ENCODE data around the gene JPT2.

Gene JPT2

DNA sequence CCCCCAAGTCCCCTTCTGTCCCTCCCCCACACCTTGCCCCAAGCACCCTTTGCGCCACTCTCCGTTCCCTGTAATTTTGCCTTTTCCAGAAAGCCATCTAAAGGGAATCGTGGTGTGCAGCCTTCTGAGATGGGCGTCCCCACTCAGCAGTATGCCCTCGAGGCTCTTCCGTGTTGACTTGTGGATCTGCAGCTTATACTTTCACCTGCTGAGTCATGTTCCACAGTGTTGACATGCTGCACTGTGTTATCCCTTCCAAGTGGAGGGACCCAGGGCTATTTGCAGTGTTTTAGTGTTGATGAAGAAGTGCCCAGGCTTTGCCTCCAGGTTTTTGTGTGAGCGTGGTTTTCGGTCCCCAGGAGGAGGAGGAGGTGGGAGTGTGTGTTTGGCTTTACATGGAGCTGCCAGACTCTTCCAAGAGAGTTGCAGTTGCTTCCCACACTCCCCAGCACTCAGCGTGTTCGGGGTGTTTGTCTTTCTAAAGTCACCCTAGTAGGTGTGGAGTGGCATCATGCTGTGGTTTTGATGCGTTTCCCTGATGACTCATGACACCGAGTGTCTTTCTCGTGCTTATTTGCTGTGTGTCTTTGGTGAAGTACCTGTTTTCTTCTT lies 32.1 kb upstream of the JPT2 start (continued):
- TF ChIP-seq ZNF600 (tag by site-specific recombination; IDR thresholded peaks at IDR 0.05) (peak; percentile 92), ZNF560 (tag by site-specific recombination; IDR thresholded peaks at IDR 0.05; ENCODE audit: borderline replicate concordance) (no peak), TRIM28 (IDR thresholded peaks at IDR 0.05; ENCODE audit: borderline replicate concordance, low read length) (no peak)

DNA sequence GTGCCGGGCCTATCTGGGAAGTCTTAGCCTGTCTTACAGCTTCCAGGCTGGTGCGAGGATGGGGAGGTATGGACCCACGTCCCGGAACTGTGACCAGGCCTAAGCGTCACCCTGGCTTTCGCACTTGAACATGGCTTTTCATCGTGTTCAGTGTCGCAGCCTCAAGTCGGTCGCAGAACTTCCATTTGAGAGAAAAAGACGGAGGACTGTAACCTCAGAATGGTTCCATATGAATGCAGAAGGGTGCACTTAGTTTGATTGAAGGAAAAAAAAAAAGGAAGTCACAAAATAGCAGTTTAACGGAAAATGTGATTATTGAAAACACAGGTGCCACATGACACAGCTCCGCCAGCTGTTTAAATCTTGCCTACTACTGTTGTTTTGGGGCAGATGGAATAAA lies 30.2 kb upstream of the JPT2 start:
- TF ChIP-seq MZF1 (tag by site-specific recombination; IDR thresholded peaks at IDR 0.05; ENCODE audit: borderline replicate concordance) (no peak), MYNN (tag by site-specific recombination; IDR thresholded peaks at IDR 0.05; ENCODE audit: borderline replicate concordance) (no peak), ZNF292 (tag by site-specific recombination; IDR thresholded peaks at IDR 0.05; ENCODE audit: borderline replicate concordance, low read depth) (no peak), ZNF514 (tag by site-specific recombination; IDR thresholded peaks at IDR 0.05) (no peak), ZNF404 (tag by site-specific recombination; IDR thresholded peaks at IDR 0.05) (no peak), ZNF549 (tag by site-specific recombination; IDR thresholded peaks at IDR 0.05) (no peak), ZNF621 (tag by site-specific recombination; IDR thresholded peaks at IDR 0.05) (no peak), ZBTB6 (tag by site-specific recombination; IDR thresholded peaks at IDR 0.05) (no peak)
- TF ChIP-seq, protein P1, sequence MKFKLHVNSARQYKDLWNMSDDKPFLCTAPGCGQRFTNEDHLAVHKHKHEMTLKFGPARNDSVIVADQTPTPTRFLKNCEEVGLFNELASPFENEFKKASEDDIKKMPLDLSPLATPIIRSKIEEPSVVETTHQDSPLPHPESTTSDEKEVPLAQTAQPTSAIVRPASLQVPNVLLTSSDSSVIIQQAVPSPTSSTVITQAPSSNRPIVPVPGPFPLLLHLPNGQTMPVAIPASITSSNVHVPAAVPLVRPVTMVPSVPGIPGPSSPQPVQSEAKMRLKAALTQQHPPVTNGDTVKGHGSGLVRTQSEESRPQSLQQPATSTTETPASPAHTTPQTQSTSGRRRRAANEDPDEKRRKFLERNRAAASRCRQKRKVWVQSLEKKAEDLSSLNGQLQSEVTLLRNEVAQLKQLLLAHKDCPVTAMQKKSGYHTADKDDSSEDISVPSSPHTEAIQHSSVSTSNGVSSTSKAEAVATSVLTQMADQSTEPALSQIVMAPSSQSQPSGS (tag by site-specific recombination; IDR thresholded peaks at IDR 0.05; ENCODE audit: low read depth): no peak
- ChIA-PET CTCF (no interaction called here), POLR2A (interaction anchor here (0.6 kb wide), 2 partner anchors 17 to 57 kb away, joined by 4 to 7 read pairs; no protein-coding TSS in a partner anchor)
- Histone ChIP-seq H3K9me3 (ENCODE audit: control insufficient read depth, insufficient read depth, low read depth, low read length) (no peaks in the 10 kb centered on the region), H3K4me3 (ENCODE audit: low read depth, low read length) (no peak overlapping the region), H3K36me3 (ENCODE audit: control insufficient read depth in 2 of 2, insufficient read depth in 1 of 2, low read length in 2 of 2) (peaks cover 7 to 74% of the 10 kb centered on the region in 2 experiments; a peak in 2 of 3 replicates), H3K4me1 (ENCODE audit: control insufficient read depth, insufficient read depth, low read length) (peaks cover 2% of the 10 kb centered on the region; the same call in 1 of the 2 replicates), H3K27ac (ENCODE audit: extremely low read depth, low read depth, low read length) (no peak overlapping the region)

GRCh38 chr16:1650131-1650530 lies 27.9 kb upstream of the JPT2 start:
- peaks cover 2% of the 10 kb centered on the region; the same call in 1 of the 2 replicates for H3K4me1 ChIP-seq (ENCODE audit: control insufficient read depth, insufficient read depth, low read length)
- H3K36me3 ChIP-seq (ENCODE audit: control insufficient read depth in 2 of 2, insufficient read depth in 1 of 2, low read length in 2 of 2): peaks cover 7 to 69% of the 10 kb centered on the region in 2 experiments; a peak in 2 of 3 replicates
- H3K27ac ChIP-seq (ENCODE audit: extremely low read depth, low read depth, low read length): no peak overlapping the region
- CTCF ChIA-PET: interaction anchor here (0.6 to 0.7 kb wide), 2 partner anchors 30 to 122 kb away, joined by 3 read pairs; no protein-coding TSS in a partner anchor
- POLR2A ChIA-PET: interaction anchor here (0.7 kb wide), 2 partner anchors 21 to 24 kb away, joined by 6 to 10 read pairs; no protein-coding TSS in a partner anchor
- H3K9me3 ChIP-seq (ENCODE audit: control insufficient read depth, insufficient read depth, low read depth, low read length): no peaks in the 10 kb centered on the region
- H3K4me3 ChIP-seq (ENCODE audit: low read depth, low read length): no peak overlapping the region
- TF ChIP-seq, protein P2, sequence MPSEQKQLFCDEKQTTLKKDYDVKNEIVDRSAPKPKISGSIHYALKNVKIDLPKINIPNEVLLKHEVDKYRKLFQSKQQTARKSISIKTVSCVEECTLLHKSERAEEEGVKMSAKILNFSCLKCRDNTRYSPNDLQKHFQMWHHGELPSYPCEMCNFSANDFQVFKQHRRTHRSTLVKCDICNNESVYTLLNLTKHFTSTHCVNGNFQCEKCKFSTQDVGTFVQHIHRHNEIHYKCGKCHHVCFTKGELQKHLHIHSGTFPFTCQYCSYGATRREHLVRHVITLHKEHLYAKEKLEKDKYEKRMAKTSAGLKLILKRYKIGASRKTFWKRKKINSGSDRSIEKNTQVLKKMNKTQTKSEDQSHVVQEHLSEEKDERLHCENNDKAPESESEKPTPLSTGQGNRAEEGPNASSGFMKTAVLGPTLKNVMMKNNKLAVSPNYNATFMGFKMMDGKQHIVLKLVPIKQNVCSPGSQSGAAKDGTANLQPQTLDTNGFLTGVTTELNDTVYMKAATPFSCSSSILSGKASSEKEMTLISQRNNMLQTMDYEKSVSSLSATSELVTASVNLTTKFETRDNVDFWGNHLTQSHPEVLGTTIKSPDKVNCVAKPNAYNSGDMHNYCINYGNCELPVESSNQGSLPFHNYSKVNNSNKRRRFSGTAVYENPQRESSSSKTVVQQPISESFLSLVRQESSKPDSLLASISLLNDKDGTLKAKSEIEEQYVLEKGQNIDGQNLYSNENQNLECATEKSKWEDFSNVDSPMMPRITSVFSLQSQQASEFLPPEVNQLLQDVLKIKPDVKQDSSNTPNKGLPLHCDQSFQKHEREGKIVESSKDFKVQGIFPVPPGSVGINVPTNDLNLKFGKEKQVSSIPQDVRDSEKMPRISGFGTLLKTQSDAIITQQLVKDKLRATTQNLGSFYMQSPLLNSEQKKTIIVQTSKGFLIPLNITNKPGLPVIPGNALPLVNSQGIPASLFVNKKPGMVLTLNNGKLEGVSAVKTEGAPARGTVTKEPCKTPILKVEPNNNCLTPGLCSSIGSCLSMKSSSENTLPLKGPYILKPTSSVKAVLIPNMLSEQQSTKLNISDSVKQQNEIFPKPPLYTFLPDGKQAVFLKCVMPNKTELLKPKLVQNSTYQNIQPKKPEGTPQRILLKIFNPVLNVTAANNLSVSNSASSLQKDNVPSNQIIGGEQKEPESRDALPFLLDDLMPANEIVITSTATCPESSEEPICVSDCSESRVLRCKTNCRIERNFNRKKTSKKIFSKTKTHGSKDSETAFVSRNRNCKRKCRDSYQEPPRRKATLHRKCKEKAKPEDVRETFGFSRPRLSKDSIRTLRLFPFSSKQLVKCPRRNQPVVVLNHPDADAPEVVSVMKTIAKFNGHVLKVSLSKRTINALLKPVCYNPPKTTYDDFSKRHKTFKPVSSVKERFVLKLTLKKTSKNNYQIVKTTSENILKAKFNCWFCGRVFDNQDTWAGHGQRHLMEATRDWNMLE (tag by site-specific recombination; conservative IDR thresholded peaks at IDR 0.05; ENCODE audit: low read depth): no peak
- TF ChIP-seq EGR2 (tag by site-specific recombination; IDR thresholded peaks at IDR 0.05; ENCODE audit: low read depth) (0 out of 2 replicates have a peak, but pooled peaks have one; percentile 20), ZNF658 (tag by site-specific recombination; IDR thresholded peaks at IDR 0.05) (no peak), ZNF341 (tag by site-specific recombination; IDR thresholded peaks at IDR 0.05; ENCODE audit: low read depth) (no peak)
- TF ChIP-seq, protein P3, sequence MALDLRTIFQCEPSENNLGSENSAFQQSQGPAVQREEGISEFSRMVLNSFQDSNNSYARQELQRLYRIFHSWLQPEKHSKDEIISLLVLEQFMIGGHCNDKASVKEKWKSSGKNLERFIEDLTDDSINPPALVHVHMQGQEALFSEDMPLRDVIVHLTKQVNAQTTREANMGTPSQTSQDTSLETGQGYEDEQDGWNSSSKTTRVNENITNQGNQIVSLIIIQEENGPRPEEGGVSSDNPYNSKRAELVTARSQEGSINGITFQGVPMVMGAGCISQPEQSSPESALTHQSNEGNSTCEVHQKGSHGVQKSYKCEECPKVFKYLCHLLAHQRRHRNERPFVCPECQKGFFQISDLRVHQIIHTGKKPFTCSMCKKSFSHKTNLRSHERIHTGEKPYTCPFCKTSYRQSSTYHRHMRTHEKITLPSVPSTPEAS (tag by site-specific recombination; IDR thresholded peaks at IDR 0.05): no peak
